Tibial artery (tissue), 4 donors: ENCODE data around the gene AFP.

ENCODE experiments used
- DNase-seq, 2 donors: peaks; one replicate each; pipeline ENCODE4 v3.0.0-alpha.2; 2019
- H3K27ac ChIP-seq, 2 donors: fragments of 200-600 bp; sonication (generic) in 1 of 2; 1 replicate in 1 of 2; 2 replicates in 1 of 2; pipeline ENCODE4 v1.5.1; 2018 to 2019; ENCODE audit warnings: mild to moderate bottlenecking in 1 of 2
- H3K27me3 ChIP-seq, 2 donors: fragments of 200-600 bp; sonication (generic) in 1 of 2; one replicate each; pipeline versions ENCODE4 v1.5.1 to v1.6.0; 2016 to 2019
- H3K36me3 ChIP-seq, 3 donors: fragments of 200-600 bp; sonication (generic) in 2 of 3; one replicate each; pipeline ENCODE4 v1.5.1; 2016 to 2019; ENCODE audit warnings: mild to moderate bottlenecking in 2 of 3
- H3K4me1 ChIP-seq, 4 donors: fragments of 200-600 bp; sonication (generic) in 2 of 4; 1 replicate in 3 of 4; 2 replicates in 1 of 4; pipeline ENCODE4 v1.5.1; 2016 to 2019
- H3K4me3 ChIP-seq, 2 donors: fragments of 200-600 bp; sonication (generic) in 1 of 2; 1 replicate in 1 of 2; 2 replicates in 1 of 2; pipeline ENCODE4 v1.5.1; 2018 to 2019; ENCODE audit warnings: mild to moderate bottlenecking in 2 of 2
- H3K9me3 ChIP-seq, 3 donors: fragments of 200-600 bp; sonication (generic) in 1 of 3; one replicate each; pipeline ENCODE4 v1.5.1; 2016 to 2019
- CTCF ChIP-seq, 2 experiments: fragments of 200-600 bp in 1 of 2; fragments of 450-650 bp in 1 of 2; IDR thresholded peaks; one replicate each; pipeline ENCODE4 v1.5.1; 2017 to 2019; ENCODE audit warnings: antibody characterized with exemption in 2 of 2, mild to moderate bottlenecking in 1 of 2, moderate library complexity in 1 of 2
- intact Hi-C: fragments of 100-400 bp; cut with DNase I; formaldehyde crosslinking; loops from one replicate; pipeline ENCODE4 v1.15.0; 2023; ENCODE audit warnings: low total_unique reads

Gene AFP

GRCh38 chr4:73438582-73439215, 2.7 kb downstream of the AFP start:
- intact Hi-C loops: no loop called here
- Histone ChIP-seq H3K27ac (no peak overlapping the region), H3K27me3 (no peaks in the 10 kb centered on the region), H3K4me3 (no peak overlapping the region), H3K9me3 (no peaks in the 10 kb centered on the region), H3K36me3 (no peaks in the 10 kb centered on the region), H3K4me1 (no peaks in the 10 kb centered on the region)
- no peak for DNase-seq
- TF ChIP-seq CTCF (IDR thresholded peaks at IDR 0.05): no peak

- no peaks in the 10 kb centered on the region for H3K27me3 ChIP-seq
- DNase-seq: no peak
- H3K36me3 ChIP-seq: no peaks in the 10 kb centered on the region
- H3K4me1 ChIP-seq: no peaks in the 10 kb centered on the region
- TF ChIP-seq CTCF (IDR thresholded peaks at IDR 0.05): no peak
- H3K27ac ChIP-seq: no peak overlapping the region
- H3K4me3 ChIP-seq: no peak overlapping the region
- no peaks in the 10 kb centered on the region for H3K9me3 ChIP-seq
- intact Hi-C loops: no loop called here
Measured at GRCh38 chr4:73439445-73439844, 3.4 kb downstream of the AFP start.

- Histone ChIP-seq H3K36me3 (no peaks in the 10 kb centered on the region), H3K4me1 (no peaks in the 10 kb centered on the region), H3K27me3 (no peaks in the 10 kb centered on the region), H3K9me3 (no peaks in the 10 kb centered on the region), H3K4me3 (no peak overlapping the region), H3K27ac (no peak overlapping the region)
- DNase-seq: no peak
- no peak for TF ChIP-seq CTCF (IDR thresholded peaks at IDR 0.05)
- intact Hi-C loops: no loop called here
Measured at GRCh38 chr4:73439991-73440390, 4.0 kb downstream of the AFP start.

GRCh38 chr4:73440653-73441052, 4.6 kb downstream of the AFP start:
- TF ChIP-seq CTCF (IDR thresholded peaks at IDR 0.05): no peak
- H3K27me3 ChIP-seq: no peaks in the 10 kb centered on the region
- no peaks in the 10 kb centered on the region for H3K9me3 ChIP-seq
- no peaks in the 10 kb centered on the region for H3K4me1 ChIP-seq
- intact Hi-C loops: no loop called here
- no peaks in the 10 kb centered on the region for H3K36me3 ChIP-seq
- no peak overlapping the region for H3K4me3 ChIP-seq
- no peak overlapping the region for H3K27ac ChIP-seq
- DNase-seq: no peak

- Histone ChIP-seq H3K27me3 (no peaks in the 10 kb centered on the region), H3K36me3 (no peaks in the 10 kb centered on the region), H3K27ac (no peak overlapping the region), H3K9me3 (no peaks in the 10 kb centered on the region), H3K4me1 (no peaks in the 10 kb centered on the region), H3K4me3 (no peak overlapping the region)
- no peak for TF ChIP-seq CTCF (IDR thresholded peaks at IDR 0.05)
- intact Hi-C loops: no loop called here
- DNase-seq: no peak
Measured at GRCh38 chr4:73442275-73442674, 6.3 kb downstream of the AFP start.

- Histone ChIP-seq H3K4me1 (no peaks in the 10 kb centered on the region), H3K4me3 (no peak overlapping the region), H3K9me3 (no peaks in the 10 kb centered on the region), H3K36me3 (no peaks in the 10 kb centered on the region), H3K27ac (no peak overlapping the region), H3K27me3 (no peaks in the 10 kb centered on the region)
- no peak for DNase-seq
- intact Hi-C loops: no loop called here
- no peak for TF ChIP-seq CTCF (IDR thresholded peaks at IDR 0.05)
Measured at GRCh38 chr4:73443224-73443623, 7.2 kb downstream of the AFP start.
